ENCODE results near the gene ZNF584. TPM values are rescaled to one million over a fixed set of nuclear protein-coding genes. Genes with fewer than 3 reads are reported as not detected.

The ZNF584 gene
- total and polyA plus RNA-seq, 7 donors = 8.7 to 23.8 (median 13.2) TPM

DNA sequence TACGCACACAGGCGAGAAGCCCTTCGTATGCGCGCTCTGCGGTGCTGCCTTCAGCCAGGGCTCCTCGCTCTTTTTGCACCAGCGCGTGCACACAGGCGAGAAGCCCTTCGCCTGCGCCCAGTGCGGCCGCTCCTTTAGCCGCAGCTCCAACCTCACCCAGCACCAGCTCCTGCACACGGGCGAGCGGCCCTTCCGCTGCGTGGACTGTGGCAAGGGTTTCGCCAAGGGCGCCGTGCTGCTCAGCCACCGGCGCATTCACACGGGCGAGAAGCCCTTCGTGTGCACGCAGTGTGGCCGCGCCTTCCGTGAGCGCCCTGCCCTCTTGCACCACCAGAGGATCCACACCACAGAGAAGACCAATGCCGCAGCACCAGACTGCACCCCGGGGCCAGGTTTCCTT, 47.7 kb downstream of the ZNF584 start:
- Histone ChIP-seq H3K9me3 (no peaks in the 10 kb centered on the region), H3K36me3 (ENCODE audit: insufficient read depth in 1 of 2, low read depth in 1 of 2) (peaks cover 0 to 40% of the 10 kb centered on the region in 2 donors), H3K4me1 (no peaks in the 10 kb centered on the region), H3K4me3 (no peak overlapping the region), H3K27me3 (ENCODE audit: insufficient read depth in 3 of 3, low read length in 2 of 3) (no peaks in the 10 kb centered on the region), H3K27ac (no peak overlapping the region)
- no peak for ATAC-seq
- TF ChIP-seq, protein P1, sequence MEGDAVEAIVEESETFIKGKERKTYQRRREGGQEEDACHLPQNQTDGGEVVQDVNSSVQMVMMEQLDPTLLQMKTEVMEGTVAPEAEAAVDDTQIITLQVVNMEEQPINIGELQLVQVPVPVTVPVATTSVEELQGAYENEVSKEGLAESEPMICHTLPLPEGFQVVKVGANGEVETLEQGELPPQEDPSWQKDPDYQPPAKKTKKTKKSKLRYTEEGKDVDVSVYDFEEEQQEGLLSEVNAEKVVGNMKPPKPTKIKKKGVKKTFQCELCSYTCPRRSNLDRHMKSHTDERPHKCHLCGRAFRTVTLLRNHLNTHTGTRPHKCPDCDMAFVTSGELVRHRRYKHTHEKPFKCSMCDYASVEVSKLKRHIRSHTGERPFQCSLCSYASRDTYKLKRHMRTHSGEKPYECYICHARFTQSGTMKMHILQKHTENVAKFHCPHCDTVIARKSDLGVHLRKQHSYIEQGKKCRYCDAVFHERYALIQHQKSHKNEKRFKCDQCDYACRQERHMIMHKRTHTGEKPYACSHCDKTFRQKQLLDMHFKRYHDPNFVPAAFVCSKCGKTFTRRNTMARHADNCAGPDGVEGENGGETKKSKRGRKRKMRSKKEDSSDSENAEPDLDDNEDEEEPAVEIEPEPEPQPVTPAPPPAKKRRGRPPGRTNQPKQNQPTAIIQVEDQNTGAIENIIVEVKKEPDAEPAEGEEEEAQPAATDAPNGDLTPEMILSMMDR (IDR thresholded peaks at IDR 0.05) = no peak
- 96 to 98% (median 96%) methylated on average over 35 of the region's 35 CpGs for WGBS, 3 donors
- intact Hi-C loops (cut with DNase I) = no loop called here
- DNase-seq = no peak

GRCh38 chr19:58460039-58460438, 51.6 kb downstream of the ZNF584 start:
- TF ChIP-seq, protein P1 (IDR thresholded peaks at IDR 0.05) = no peak
- no peak for ATAC-seq
- no peak overlapping the region for H3K27ac ChIP-seq
- intact Hi-C loops (cut with DNase I) = no loop called here
- H3K4me1 ChIP-seq = no peaks in the 10 kb centered on the region
- DNase-seq = no peak
- 88 to 91% (median 91%) methylated on average over 2 of the region's 2 CpGs for WGBS, 3 donors
- no peaks in the 10 kb centered on the region for H3K9me3 ChIP-seq
- no peaks in the 10 kb centered on the region for H3K27me3 ChIP-seq (ENCODE audit: insufficient read depth in 3 of 3, low read length in 2 of 3)
- H3K4me3 ChIP-seq = no peak overlapping the region
- peaks cover 0 to 26% of the 10 kb centered on the region in 2 donors for H3K36me3 ChIP-seq (ENCODE audit: insufficient read depth in 1 of 2, low read depth in 1 of 2)

DNA sequence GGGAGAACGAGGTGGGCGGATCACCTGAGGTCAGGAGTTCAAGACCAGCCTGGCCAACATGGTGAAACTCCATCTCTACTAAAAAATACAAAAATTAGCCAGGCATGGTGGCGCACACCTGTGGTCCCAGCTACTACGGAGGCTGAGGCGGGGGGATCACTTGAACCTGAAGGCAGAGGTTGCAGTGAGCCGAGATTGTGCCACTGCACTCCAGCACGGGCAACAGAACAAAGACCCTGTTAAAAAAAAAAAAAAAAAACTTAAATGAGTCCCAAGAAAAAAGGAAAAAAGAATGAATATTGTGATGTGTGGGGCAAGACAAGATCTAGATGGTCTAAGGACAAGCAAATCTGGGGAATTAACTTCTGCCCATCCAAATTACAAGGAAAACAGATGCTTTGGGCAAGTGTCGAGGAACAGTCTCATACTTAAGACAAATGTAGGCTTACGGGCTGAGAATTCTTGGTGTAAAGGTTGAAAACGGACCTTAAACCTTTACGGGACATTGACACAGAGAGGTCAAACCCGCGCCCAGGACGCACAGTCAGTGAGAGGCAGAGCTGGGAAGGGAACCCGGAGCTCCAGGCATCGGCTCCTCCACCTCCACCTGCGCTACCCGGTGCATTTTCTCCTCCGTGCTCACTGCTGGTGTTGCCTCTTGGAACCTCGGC, 57.8 kb downstream of the ZNF584 start:
- H3K27me3 ChIP-seq (ENCODE audit: insufficient read depth in 3 of 3, low read length in 2 of 3) = no peaks in the 10 kb centered on the region
- DNase-seq = no peak
- TF ChIP-seq, protein P1 (IDR thresholded peaks at IDR 0.05) = no peak
- peak in 2 of 4 donors; percentile 34 to 50 for ATAC-seq
- peak overlapping the region; percentile 88 for H3K27ac ChIP-seq
- intact Hi-C loops (cut with DNase I) = no loop called here
- 30 to 34% (median 33%) methylated on average over 20 of the region's 20 CpGs for WGBS, 3 donors
- H3K4me3 ChIP-seq = peak overlapping the region; percentile 86
- peaks cover 0 to 22% of the 10 kb centered on the region in 2 donors for H3K36me3 ChIP-seq (ENCODE audit: insufficient read depth in 1 of 2, low read depth in 1 of 2)
- H3K4me1 ChIP-seq = peaks cover 10% of the 10 kb centered on the region
- no peaks in the 10 kb centered on the region for H3K9me3 ChIP-seq

DNA sequence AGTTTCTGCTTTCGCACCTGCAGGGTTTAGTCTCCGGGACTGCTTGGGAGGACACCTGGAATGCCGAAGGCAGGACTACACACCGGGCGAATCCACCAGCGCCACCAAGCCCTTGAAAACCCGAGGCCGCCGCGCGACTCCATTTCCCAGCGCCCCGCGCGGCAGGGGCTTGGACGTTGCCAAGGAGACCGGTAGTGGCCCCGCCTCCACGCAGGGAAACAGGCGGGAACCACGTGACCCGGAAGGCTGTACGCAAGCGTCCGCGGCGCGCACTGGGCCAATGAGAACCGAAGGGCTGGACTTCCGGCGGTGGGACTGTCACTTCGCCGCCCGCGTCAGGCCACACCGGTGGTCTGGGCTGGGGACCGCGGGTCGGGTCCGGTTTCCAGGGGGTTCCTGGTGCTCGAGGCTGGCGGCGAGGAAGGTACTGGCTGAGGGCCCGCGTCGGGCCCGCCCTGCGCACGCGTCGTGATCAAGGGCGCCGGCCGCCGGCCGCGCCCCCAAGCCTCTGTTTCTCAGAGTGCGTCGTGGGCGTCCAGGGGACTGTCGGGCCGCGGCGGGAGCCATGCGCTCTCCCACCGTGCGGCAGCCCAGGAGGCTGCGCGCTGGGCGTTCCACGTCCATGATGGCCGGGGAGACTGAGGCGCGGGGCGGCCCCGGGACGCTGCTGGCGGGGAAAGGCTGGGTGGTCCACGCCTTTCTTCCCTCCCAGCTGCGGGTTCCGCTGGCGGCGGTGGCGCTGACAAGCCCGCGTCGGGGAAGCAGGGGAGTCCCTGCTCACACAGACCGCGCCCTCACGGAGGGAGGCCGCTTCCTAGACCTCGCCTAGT, 58.5 kb downstream of the ZNF584 start, which contains the start of gene ZNF324:
Gene ZNF324, plus strand, starts transcription at position 321 of the 830 bp plus-strand sequence. CDS start 2,106 bp downstream, outside the sequence.
- Histone ChIP-seq H3K9me3 (no peaks in the 10 kb centered on the region), H3K27ac (peak within 1 kb of the TSS; percentile 88), H3K4me1 (peaks cover 10% of the 10 kb centered on the region), H3K4me3 (peak within 1 kb of the TSS; percentile 86), H3K27me3 (ENCODE audit: insufficient read depth in 3 of 3, low read length in 2 of 3) (no peaks in the 10 kb centered on the region), H3K36me3 (ENCODE audit: insufficient read depth in 1 of 2, low read depth in 1 of 2) (peaks cover 0 to 28% of the 10 kb centered on the region in 2 donors)
- ATAC-seq (peak; percentile 99 to 100 (median 99)), DNase-seq (peak; percentile 99)
- TF ChIP-seq, protein P1 (IDR thresholded peaks at IDR 0.05) = no peak
- intact Hi-C loops (cut with DNase I) = no loop called here
- 0% methylated on average over 63 to 92 of the region's 92 CpGs for WGBS, 3 donors

Other genes with a start within 250 kb of the ZNF584 start
- 10 to 100 TPM; 11.2 to 15.0 (median 14.8) TPM for gene ZNF274, start 225.6 kb upstream of the ZNF584 start, total RNA-seq
- 10 to 100 TPM; 11.3 to 20.5 (median 13.9) TPM for gene ZNF274, start 225.6 kb upstream of the ZNF584 start, polyA plus RNA-seq
- gene ZNF544, start 179.7 kb upstream of the ZNF584 start, total RNA-seq = 10 to 100 TPM in 1 of 4 donors, 1 to 10 TPM in 3; 2.4 to 15.3 (median 5.1) TPM
- gene ZNF544, start 179.7 kb upstream of the ZNF584 start, polyA plus RNA-seq = 1 to 10 TPM; 3.8 to 8.1 (median 7.8) TPM
- 1 to 10 TPM; 1.5 to 2.5 (median 2.0) TPM for gene ZNF8, start 129.7 kb upstream of the ZNF584 start, total RNA-seq
- gene ZNF8, start 129.7 kb upstream of the ZNF584 start, polyA plus RNA-seq = 1 to 10 TPM in 1 of 3 donors, under 1 TPM in 2; 0.35 to 1.3 (median 0.86) TPM
- gene ERVK3-1, start 103.3 kb upstream of the ZNF584 start, total RNA-seq = 10 to 100 TPM; 13.9 to 33.3 (median 16.4) TPM
- 10 to 100 TPM; 29.5 to 81.0 (median 77.4) TPM for gene ERVK3-1, start 103.3 kb upstream of the ZNF584 start, polyA plus RNA-seq
- 1 to 10 TPM; 2.0 to 3.1 (median 2.4) TPM for gene ZSCAN22, start 81.7 kb upstream of the ZNF584 start, total RNA-seq
- 1 to 10 TPM; 1.1 to 1.8 (median 1.8) TPM for gene ZSCAN22, start 81.7 kb upstream of the ZNF584 start, polyA plus RNA-seq
- gene A1BG, start 55.2 kb upstream of the ZNF584 start, total RNA-seq = 1 to 10 TPM; 1.6 to 5.4 (median 3.8) TPM
- 10 to 100 TPM in 2 of 3 donors, 1 to 10 TPM in 1; 5.2 to 12.0 (median 10.0) TPM for gene A1BG, start 55.2 kb upstream of the ZNF584 start, polyA plus RNA-seq
- under 1 TPM; 0.08 to 0.30 (median 0.18) TPM for gene ZNF497, start 45.9 kb upstream of the ZNF584 start, total RNA-seq
- gene ZNF497, start 45.9 kb upstream of the ZNF584 start, polyA plus RNA-seq = under 1 TPM; 0.13 to 0.43 (median 0.30) TPM
- gene ZNF837, start 27.6 kb upstream of the ZNF584 start, total RNA-seq = under 1 TPM; 0.10 to 0.34 (median 0.20) TPM
- gene ZNF837, start 27.6 kb upstream of the ZNF584 start, polyA plus RNA-seq = under 1 TPM; 0.08 to 0.33 (median 0.24) TPM
- gene RPS5, start 21.4 kb upstream of the ZNF584 start, total RNA-seq = 100 to 1,000 TPM; 513 to 839 (median 740) TPM
- 1,000 to 10,000 TPM; 1,118 to 2,384 (median 1,312) TPM for gene RPS5, start 21.4 kb upstream of the ZNF584 start, polyA plus RNA-seq
- gene RNF225, start 13.0 kb upstream of the ZNF584 start, total RNA-seq = not detected
- not detected for gene RNF225, start 13.0 kb upstream of the ZNF584 start, polyA plus RNA-seq
- gene ZNF132, start 31.5 kb downstream of the ZNF584 start, total RNA-seq = 1 to 10 TPM; 2.1 to 5.2 (median 4.3) TPM
- 1 to 10 TPM; 1.4 to 2.7 (median 1.6) TPM for gene ZNF132, start 31.5 kb downstream of the ZNF584 start, polyA plus RNA-seq
- gene ZNF324B, start 43.0 kb downstream of the ZNF584 start, total RNA-seq = 1 to 10 TPM; 4.4 to 8.9 (median 4.9) TPM
- gene ZNF324B, start 43.0 kb downstream of the ZNF584 start, polyA plus RNA-seq = 1 to 10 TPM; 2.5 to 6.2 (median 2.9) TPM
- 1 to 10 TPM; 3.5 to 7.2 (median 4.8) TPM for gene ZNF324, start 58.4 kb downstream of the ZNF584 start, total RNA-seq
- gene ZNF324, start 58.4 kb downstream of the ZNF584 start, polyA plus RNA-seq = 1 to 10 TPM; 2.1 to 6.4 (median 3.1) TPM
- 1 to 10 TPM; 3.5 to 8.1 (median 4.9) TPM for gene ZNF446, start 67.7 kb downstream of the ZNF584 start, total RNA-seq
- gene ZNF446, start 67.7 kb downstream of the ZNF584 start, polyA plus RNA-seq = 1 to 10 TPM; 4.6 to 8.7 (median 6.3) TPM
- 1 to 10 TPM; 3.1 to 6.6 (median 4.0) TPM for gene SLC27A5, start 103.3 kb downstream of the ZNF584 start, total RNA-seq
- gene SLC27A5, start 103.3 kb downstream of the ZNF584 start, polyA plus RNA-seq = 10 to 100 TPM in 2 of 3 donors, 1 to 10 TPM in 1; 6.1 to 11.0 (median 10.6) TPM
- gene ZBTB45, start 111.2 kb downstream of the ZNF584 start, total RNA-seq = 10 to 100 TPM in 1 of 4 donors, 1 to 10 TPM in 3; 7.7 to 13.0 (median 9.9) TPM
- 10 to 100 TPM in 1 of 3 donors, 1 to 10 TPM in 2; 6.2 to 12.5 (median 8.5) TPM for gene ZBTB45, start 111.2 kb downstream of the ZNF584 start, polyA plus RNA-seq
- 100 to 1,000 TPM; 165 to 212 (median 197) TPM for gene TRIM28, start 135.4 kb downstream of the ZNF584 start, total RNA-seq
- gene TRIM28, start 135.4 kb downstream of the ZNF584 start, polyA plus RNA-seq = 100 to 1,000 TPM; 141 to 154 (median 147) TPM
- gene CHMP2A, start 146.5 kb downstream of the ZNF584 start, total RNA-seq = 100 to 1,000 TPM in 2 of 4 donors, 10 to 100 TPM in 2; 96.5 to 126 (median 103) TPM
- 100 to 1,000 TPM; 149 to 184 (median 157) TPM for gene CHMP2A, start 146.5 kb downstream of the ZNF584 start, polyA plus RNA-seq
- gene UBE2M, start 150.0 kb downstream of the ZNF584 start, total RNA-seq = 100 to 1,000 TPM in 3 of 4 donors, 10 to 100 TPM in 1; 95.4 to 146 (median 125) TPM
- 100 to 1,000 TPM in 2 of 3 donors, 10 to 100 TPM in 1; 86.8 to 146 (median 145) TPM for gene UBE2M, start 150.0 kb downstream of the ZNF584 start, polyA plus RNA-seq
- 10 to 100 TPM in 2 of 4 donors, 1 to 10 TPM in 2; 8.2 to 13.0 (median 11.1) TPM for gene MZF1, start 164.7 kb downstream of the ZNF584 start, total RNA-seq
- gene MZF1, start 164.7 kb downstream of the ZNF584 start, polyA plus RNA-seq = 10 to 100 TPM in 1 of 3 donors, 1 to 10 TPM in 2; 5.0 to 12.5 (median 8.2) TPM